ENCODE results near the gene SERTM2.

DNA sequence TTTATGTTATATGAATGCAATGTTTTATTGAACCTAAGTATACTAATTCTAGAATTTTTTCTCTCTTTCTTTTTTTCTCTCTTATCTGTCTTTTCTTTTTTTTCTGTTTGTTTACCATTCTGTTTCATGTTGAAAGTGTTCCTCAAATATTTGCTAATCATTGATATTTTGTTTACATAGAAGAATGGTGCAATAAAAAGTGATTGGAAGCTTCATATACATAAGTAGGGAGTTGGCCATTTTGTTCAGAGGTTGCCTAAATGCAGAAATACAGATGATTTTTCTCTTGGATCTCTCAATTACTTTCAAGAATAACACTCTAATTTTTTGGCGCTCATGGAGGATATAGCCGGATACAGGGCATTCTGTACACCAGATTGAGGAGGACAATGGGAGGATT, 5.7 kb upstream of the SERTM2 start:
- TF ChIP-seq, protein P1, sequence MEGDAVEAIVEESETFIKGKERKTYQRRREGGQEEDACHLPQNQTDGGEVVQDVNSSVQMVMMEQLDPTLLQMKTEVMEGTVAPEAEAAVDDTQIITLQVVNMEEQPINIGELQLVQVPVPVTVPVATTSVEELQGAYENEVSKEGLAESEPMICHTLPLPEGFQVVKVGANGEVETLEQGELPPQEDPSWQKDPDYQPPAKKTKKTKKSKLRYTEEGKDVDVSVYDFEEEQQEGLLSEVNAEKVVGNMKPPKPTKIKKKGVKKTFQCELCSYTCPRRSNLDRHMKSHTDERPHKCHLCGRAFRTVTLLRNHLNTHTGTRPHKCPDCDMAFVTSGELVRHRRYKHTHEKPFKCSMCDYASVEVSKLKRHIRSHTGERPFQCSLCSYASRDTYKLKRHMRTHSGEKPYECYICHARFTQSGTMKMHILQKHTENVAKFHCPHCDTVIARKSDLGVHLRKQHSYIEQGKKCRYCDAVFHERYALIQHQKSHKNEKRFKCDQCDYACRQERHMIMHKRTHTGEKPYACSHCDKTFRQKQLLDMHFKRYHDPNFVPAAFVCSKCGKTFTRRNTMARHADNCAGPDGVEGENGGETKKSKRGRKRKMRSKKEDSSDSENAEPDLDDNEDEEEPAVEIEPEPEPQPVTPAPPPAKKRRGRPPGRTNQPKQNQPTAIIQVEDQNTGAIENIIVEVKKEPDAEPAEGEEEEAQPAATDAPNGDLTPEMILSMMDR (IDR thresholded peaks at IDR 0.05): no peak
- TF ChIP-seq EP300 (IDR thresholded peaks at IDR 0.05) (no peak), POLR2A (IDR thresholded peaks at IDR 0.05) (no peak)
